Omental fat pad (tissue), 4 donors: ENCODE measurements around the gene ZNF607. TPM values are rescaled to one million over a fixed set of nuclear protein-coding genes. Genes with fewer than 3 reads are reported as not detected.
"Not testable (repeated sequence)": the region's sequence is repeated elsewhere in the genome, so short reads cannot be mapped to it uniquely, and the experiment has no call there.

ENCODE experiments used
- ATAC-seq: fragments of 150-250 bp; one replicate; pipeline ENCODE4 v1.9.1; 2016; ENCODE audit warnings: mild to moderate bottlenecking, moderate library complexity; ENCODE audit not compliant: low FRiP score
- DNase-seq: peaks from one replicate; pipeline ENCODE4 v3.0.0-alpha.2; 2019; ENCODE audit warnings: low spot score
- total RNA-seq, 4 donors: library from RNA; depleted of rRNA; stranded (reverse); fragments of >200 nt; gene quantifications; one replicate each; pipeline ENCODE4 v1.1.0, GENCODE V29; 2016
- TF ChIP-seq, protein P1 (sequence below), 3 donors: fragments of 450-650 bp; IDR thresholded peaks; one replicate each; pipeline ENCODE4 v1.5.1; 2016 to 2017; ENCODE audit warnings: antibody characterized with exemption in 3 of 3, mild to moderate bottlenecking in 3 of 3, moderate library complexity in 2 of 3

The ZNF607 gene
- total RNA-seq, 4 donors from 2014 or later, result 1.8 to 5.4 (median 3.1) TPM

- ATAC-seq (peak; percentile 96), DNase-seq (peak; percentile 58)
- TF ChIP-seq, protein P1, sequence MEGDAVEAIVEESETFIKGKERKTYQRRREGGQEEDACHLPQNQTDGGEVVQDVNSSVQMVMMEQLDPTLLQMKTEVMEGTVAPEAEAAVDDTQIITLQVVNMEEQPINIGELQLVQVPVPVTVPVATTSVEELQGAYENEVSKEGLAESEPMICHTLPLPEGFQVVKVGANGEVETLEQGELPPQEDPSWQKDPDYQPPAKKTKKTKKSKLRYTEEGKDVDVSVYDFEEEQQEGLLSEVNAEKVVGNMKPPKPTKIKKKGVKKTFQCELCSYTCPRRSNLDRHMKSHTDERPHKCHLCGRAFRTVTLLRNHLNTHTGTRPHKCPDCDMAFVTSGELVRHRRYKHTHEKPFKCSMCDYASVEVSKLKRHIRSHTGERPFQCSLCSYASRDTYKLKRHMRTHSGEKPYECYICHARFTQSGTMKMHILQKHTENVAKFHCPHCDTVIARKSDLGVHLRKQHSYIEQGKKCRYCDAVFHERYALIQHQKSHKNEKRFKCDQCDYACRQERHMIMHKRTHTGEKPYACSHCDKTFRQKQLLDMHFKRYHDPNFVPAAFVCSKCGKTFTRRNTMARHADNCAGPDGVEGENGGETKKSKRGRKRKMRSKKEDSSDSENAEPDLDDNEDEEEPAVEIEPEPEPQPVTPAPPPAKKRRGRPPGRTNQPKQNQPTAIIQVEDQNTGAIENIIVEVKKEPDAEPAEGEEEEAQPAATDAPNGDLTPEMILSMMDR (IDR thresholded peaks at IDR 0.05), result no peak
Measured at GRCh38 chr19:37691881-37692504, 27.6 kb downstream of the ZNF607 start.

GRCh38 chr19:37683520-37683919 lies 36.0 kb downstream of the ZNF607 start:
- no peak for DNase-seq
- TF ChIP-seq, protein P1 (IDR thresholded peaks at IDR 0.05), result no peak
- ATAC-seq, result no peak

DNA sequence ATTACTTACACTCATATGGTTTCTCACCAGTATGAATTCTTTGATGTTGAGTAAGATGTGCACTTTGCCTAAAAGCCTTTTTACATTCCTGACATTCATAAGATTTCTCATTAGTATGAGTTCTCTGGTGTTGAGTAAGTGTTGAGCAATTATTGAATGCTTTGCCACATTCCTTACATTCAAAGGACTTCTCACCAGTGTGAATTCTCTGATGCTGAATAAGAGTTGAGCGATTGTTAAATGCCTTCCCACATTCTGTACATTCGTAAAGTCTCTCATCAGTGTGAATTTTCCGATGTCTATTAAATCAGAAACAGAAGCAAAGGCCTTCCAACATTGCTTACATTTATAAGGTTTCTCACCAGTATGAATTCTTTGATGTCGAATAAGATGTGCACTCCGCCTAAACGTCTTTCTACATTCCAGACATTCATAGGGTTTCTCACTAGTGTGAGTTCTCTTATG lies 50.1 kb downstream of the ZNF607 start:
- ATAC-seq, result no peak
- DNase-seq, result no peak
- TF ChIP-seq, protein P1 (IDR thresholded peaks at IDR 0.05), result no peak

DNA sequence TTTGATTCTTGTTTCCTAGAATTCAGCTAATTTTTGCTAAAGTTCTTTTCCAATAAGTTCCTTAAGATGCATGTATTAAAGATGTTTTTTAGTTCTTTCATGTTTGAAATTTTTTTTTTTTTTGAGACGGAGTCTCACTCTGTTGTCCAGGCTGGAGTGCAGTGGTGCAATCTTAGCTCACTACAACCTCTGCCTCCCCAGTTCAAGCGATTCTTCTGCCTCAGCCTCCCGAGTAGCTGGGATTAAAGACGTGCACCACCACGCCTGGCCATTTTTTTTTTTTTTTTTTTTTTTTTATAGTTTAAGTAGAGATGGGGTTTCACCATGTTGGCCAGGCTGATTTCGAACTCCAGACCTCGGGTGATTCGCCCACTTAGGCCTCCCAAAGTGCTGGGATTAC lies 62.4 kb downstream of the ZNF607 start:
- ATAC-seq, DNase-seq: not testable (repeated sequence)

DNA sequence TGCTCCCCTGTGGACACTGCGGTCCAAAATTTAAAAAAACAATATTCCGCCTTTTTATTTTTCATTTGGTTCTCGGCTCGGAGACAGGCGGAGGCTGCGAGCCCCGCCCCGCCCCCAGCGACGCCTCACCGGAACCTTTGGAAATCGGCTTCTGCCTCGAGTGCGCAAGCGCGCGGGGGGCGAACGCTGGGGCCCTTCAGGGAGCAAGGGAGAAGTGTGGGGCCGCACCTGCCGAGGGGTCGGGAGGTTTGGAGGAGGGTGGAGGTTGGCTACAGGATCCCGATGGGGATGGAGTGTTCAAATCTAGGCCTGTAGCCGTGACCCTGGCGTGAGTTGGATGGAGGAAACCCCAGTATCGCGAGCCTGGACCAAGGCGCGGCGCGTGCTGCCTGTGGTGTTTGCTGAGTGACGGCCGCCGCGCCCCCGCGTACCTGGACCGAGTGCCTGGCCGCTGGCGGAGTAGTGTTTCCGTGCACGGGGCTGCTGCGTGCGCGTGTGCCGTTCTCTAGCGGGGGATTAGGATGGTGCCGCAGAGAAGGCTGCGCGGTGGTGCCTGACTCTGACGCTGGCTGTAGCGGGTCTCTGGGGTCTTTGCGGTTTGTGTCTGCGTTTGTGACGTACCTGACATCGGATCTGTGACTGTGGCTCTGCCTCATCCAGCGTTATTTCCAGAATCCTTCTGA lies 63.7 kb downstream of the ZNF607 start:
- ATAC-seq (peak; percentile 90), DNase-seq (peak; percentile 49)
- TF ChIP-seq, protein P1 (IDR thresholded peaks at IDR 0.05), result no peak

GRCh38 chr19:37655301-37655688 lies 64.3 kb downstream of the ZNF607 start, which contains the start of gene ZFP30:
TSS of gene ZFP30 (minus strand) at chr19:37655465. CDS start at chr19:37647822, 7,643 bp downstream.
- peak; percentile 53 for DNase-seq
- TF ChIP-seq, protein P1 (IDR thresholded peaks at IDR 0.05), result no peak
- ATAC-seq, result peak; percentile 86

- TF ChIP-seq, protein P1 (IDR thresholded peaks at IDR 0.05), result no peak
- DNase-seq, result peak; percentile 27
Measured at GRCh38 chr19:37654629-37655300, 64.8 kb downstream of the ZNF607 start.

More at GRCh38 chr19:37654629-37655300, 64.8 kb downstream of the ZNF607 start:
- ATAC-seq, result peak; percentile 55
